H1 (cell line): ENCODE data around the gene PHGDH. TPM values are rescaled to one million over a fixed set of nuclear protein-coding genes. Genes with fewer than 3 reads are reported as not detected.

ENCODE experiments used
- CTCF ChIA-PET: fragments of 300-600 bp; sonication (Branson Sonifier 250); formaldehyde crosslinking; loops from one replicate; lab custom pipeline; 2021; ENCODE audit not compliant: partially characterized antibody; lab: Charles Lee
- POLR2A ChIA-PET: fragments of 300-600 bp; sonication (Branson Sonifier 250); formaldehyde crosslinking; loops from one replicate; lab custom pipeline; 2021; ENCODE audit warnings: inconsistent platforms; ENCODE audit not compliant: partially characterized antibody; lab: Charles Lee
- DNase-seq, 2 experiments: peaks; one replicate each; pipeline versions ENCODE4 v3.0.0 to v3.0.0-alpha.2; 2010 to 2022; ENCODE audit warnings: low spot score in 2 of 2, low read depth in 1 of 2, mixed read lengths in 1 of 2
- FAIRE-seq: peaks from 2 replicates; lab custom pipeline; 2011; peaks lifted over from hg19 to GRCh38; lab: Jason Lieb, UNC
- H2AFZ ChIP-seq: 2 replicates; pipeline ENCODE4 v1.8.1; 2012; ENCODE audit warnings: low read length, inconsistent platforms
- H2AK5ac ChIP-seq: 2 replicates; pipeline ENCODE4 v1.6.1; 2013; ENCODE audit warnings: low read depth, low read length
- H2BK120ac ChIP-seq: replicated peaks from 2 replicates; pipeline ENCODE3; 2013; ENCODE audit warnings: low read depth, low read length, inconsistent platforms
- H2BK12ac ChIP-seq: 2 replicates; pipeline ENCODE4 v1.6.1; 2013; ENCODE audit warnings: low read depth, low read length
- H2BK15ac ChIP-seq: 2 replicates; pipeline ENCODE4 v1.6.1; 2013; ENCODE audit warnings: low read length
- H2BK20ac ChIP-seq: 2 replicates; pipeline ENCODE4 v1.6.1; 2013; ENCODE audit warnings: low read length
- H2BK5ac ChIP-seq: 2 replicates; pipeline ENCODE4 v1.6.1; 2013; ENCODE audit warnings: low read depth, low read length
- H3K14ac ChIP-seq: 2 replicates; pipeline ENCODE4 v1.6.1; 2013; ENCODE audit warnings: inconsistent platforms; ENCODE audit not compliant: insufficient read length
- H3K18ac ChIP-seq: 2 replicates; pipeline ENCODE4 v1.6.1; 2013; ENCODE audit warnings: low read length; ENCODE audit errors: extremely low read depth
- H3K23ac ChIP-seq: 2 replicates; pipeline ENCODE4 v1.6.1; 2013; ENCODE audit warnings: inconsistent platforms; ENCODE audit not compliant: insufficient read length
- H3K23me2 ChIP-seq: 2 replicates; pipeline ENCODE4 v1.6.1; 2013; ENCODE audit warnings: low read depth, low read length
- H3K27ac ChIP-seq: 2 replicates; pipeline ENCODE4 v1.6.1; 2011; ENCODE audit warnings: low read depth, low read length, inconsistent platforms
- H3K27me3 ChIP-seq, 4 experiments: replicated peaks in 1 of 4; 1 replicate in 1 of 4; 2 replicates in 3 of 4; pipeline versions ENCODE4 v1.6.1 to v1.8.1; 2011 to 2013; ENCODE audit warnings: low read length in 3 of 4, mild to moderate bottlenecking in 3 of 4, inconsistent platforms in 2 of 4, mixed read lengths in 2 of 4, moderate library complexity in 1 of 4; ENCODE audit not compliant: control insufficient read depth in 3 of 4, insufficient read depth in 3 of 4; ENCODE audit errors: extremely low read depth in 1 of 4
- H3K36me3 ChIP-seq, 4 experiments: 2 replicates each; pipeline versions ENCODE4 v1.6.1 to v1.8.1; 2011 to 2013; ENCODE audit warnings: mild to moderate bottlenecking in 4 of 4, low read length in 3 of 4, moderate library complexity in 2 of 4, control low read depth in 1 of 4, inconsistent platforms in 1 of 4; ENCODE audit not compliant: insufficient read depth in 4 of 4, control insufficient read depth in 2 of 4
- H3K4ac ChIP-seq: replicated peaks from 2 replicates; pipeline ENCODE3; 2013; ENCODE audit warnings: low read length, low read depth, mixed read lengths, inconsistent platforms; ENCODE audit not compliant: insufficient read length
- H3K4me1 ChIP-seq, 4 experiments: replicated peaks in 1 of 4; 1 replicate in 1 of 4; 2 replicates in 3 of 4; pipeline versions ENCODE4 v1.6.1 to v1.8.1; 2011 to 2013; ENCODE audit warnings: low read length in 3 of 4, inconsistent platforms in 2 of 4, mixed read lengths in 1 of 4; ENCODE audit not compliant: insufficient read depth in 4 of 4, control insufficient read depth in 3 of 4
- H3K4me2 ChIP-seq, 2 experiments: 2 replicates each; pipeline versions ENCODE4 v1.6.1 to v1.8.1; 2011 to 2013; ENCODE audit warnings: low read depth in 2 of 2, low read length in 2 of 2, control low read depth in 1 of 2, inconsistent platforms in 1 of 2, mild to moderate bottlenecking in 1 of 2; ENCODE audit not compliant: insufficient read depth in 1 of 2
- H3K4me3 ChIP-seq, 4 experiments: fragments of 200-600, 300-600 bp in 1 of 4; sonication (generic), shearing (Covaris generic), sonication (Bioruptor Twin) in 1 of 4; 2 replicates each; pipeline versions ENCODE4 v1.5.1 to v1.8.1; 2011 to 2016; ENCODE audit warnings: low read length in 4 of 4, low read depth in 3 of 4, control low read depth in 2 of 4, inconsistent platforms in 2 of 4, mild to moderate bottlenecking in 2 of 4, mixed read lengths in 1 of 4, moderate library complexity in 1 of 4; ENCODE audit not compliant: insufficient read depth in 2 of 4; ENCODE audit errors: extremely low read depth in 1 of 4
- H3K56ac ChIP-seq: replicated peaks from 2 replicates; pipeline ENCODE3; 2013; ENCODE audit warnings: low read depth, mild to moderate bottlenecking, mixed read lengths, low read length, inconsistent platforms; ENCODE audit not compliant: insufficient read length
- H3K79me1 ChIP-seq: 2 replicates; pipeline ENCODE4 v1.6.1; 2013; ENCODE audit warnings: low read depth, low read length, control low read depth
- H3K79me2 ChIP-seq, 2 experiments: 2 replicates each; pipeline versions ENCODE4 v1.6.1 to v1.8.1; 2012 to 2013; ENCODE audit warnings: low read length in 2 of 2, mild to moderate bottlenecking in 2 of 2, inconsistent platforms in 1 of 2; ENCODE audit not compliant: insufficient read depth in 2 of 2, control insufficient read depth in 1 of 2
- H3K9ac ChIP-seq, 4 experiments: replicated peaks in 1 of 4; 1 replicate in 1 of 4; 2 replicates in 3 of 4; pipeline versions ENCODE4 v1.6.1 to v1.8.1; 2011 to 2013; ENCODE audit warnings: low read depth in 3 of 4, low read length in 3 of 4, control low read depth in 2 of 4, mild to moderate bottlenecking in 2 of 4, moderate library complexity in 2 of 4, inconsistent platforms in 1 of 4; ENCODE audit errors: extremely low read depth in 1 of 4
- H3K9me3 ChIP-seq, 2 experiments: 2 replicates each; pipeline versions ENCODE4 v1.6.1 to v1.8.1; 2012 to 2013; ENCODE audit warnings: mild to moderate bottlenecking in 2 of 2, moderate library complexity in 2 of 2, control low read depth in 1 of 2, inconsistent platforms in 1 of 2, low read depth in 1 of 2, low read length in 1 of 2, mixed read lengths in 1 of 2; ENCODE audit not compliant: insufficient read depth in 2 of 2
- H4K20me1 ChIP-seq, 2 experiments: replicated peaks in 1 of 2; 2 replicates each; pipeline versions ENCODE3 to v1.8.1; 2011 to 2013; ENCODE audit warnings: inconsistent platforms in 2 of 2, low read length in 2 of 2, mild to moderate bottlenecking in 1 of 2; ENCODE audit not compliant: insufficient read depth in 2 of 2, control insufficient read depth in 1 of 2
- H4K5ac ChIP-seq: 2 replicates; pipeline ENCODE4 v1.6.1; 2013; ENCODE audit warnings: low read length, low read depth, mixed read lengths, inconsistent platforms; ENCODE audit not compliant: insufficient read length
- H4K8ac ChIP-seq: 2 replicates; pipeline ENCODE4 v1.8.0; 2013; ENCODE audit warnings: mild to moderate bottlenecking, moderate library complexity, low read length, inconsistent platforms; ENCODE audit not compliant: insufficient read depth; ENCODE audit errors: extremely low read depth
- H4K91ac ChIP-seq: replicated peaks from 2 replicates; pipeline ENCODE3; 2013; ENCODE audit warnings: low read length, mixed read lengths, inconsistent platforms; ENCODE audit not compliant: insufficient read length
- ASH2L ChIP-seq: fragments of 200-600, 300-600 bp; sonication (generic); IDR thresholded peaks from one replicate; pipeline ENCODE4 v1.7.1; 2017; ENCODE audit warnings: low read length
- BCL11A ChIP-seq, 2 experiments: IDR thresholded peaks; one replicate each; pipeline ENCODE4 v1.6.1; 2011; ENCODE audit warnings: low read depth in 2 of 2, low read length in 2 of 2, mild to moderate bottlenecking in 2 of 2
- CBX5 ChIP-seq: fragments of 300-800, 300-1000 bp; sonication (generic); IDR thresholded peaks from 2 replicates; pipeline ENCODE4 v1.7.1; 2016; ENCODE audit warnings: antibody characterized with exemption, low read length, low read depth
- CHD1 ChIP-seq: IDR thresholded peaks from 2 replicates; pipeline ENCODE4 v1.6.1; 2012; ENCODE audit warnings: low read depth, low read length, improper control_type of control experiment
- CHD2 ChIP-seq: IDR thresholded peaks from 2 replicates; pipeline ENCODE4 v1.6.1; 2012; ENCODE audit warnings: low read length, improper control_type of control experiment
- CREB1 ChIP-seq: IDR thresholded peaks from 2 replicates; pipeline ENCODE4 v1.6.1; 2012; ENCODE audit warnings: inconsistent platforms
- FOSL1 ChIP-seq: IDR thresholded peaks from 2 replicates; pipeline ENCODE4 v1.6.1; 2011; ENCODE audit warnings: mild to moderate bottlenecking, low read depth, low read length, moderate library complexity; ENCODE audit not compliant: insufficient read depth
- GABPA ChIP-seq: IDR thresholded peaks from 2 replicates; pipeline ENCODE4 v1.6.1; 2011; ENCODE audit warnings: mild to moderate bottlenecking, low read length, moderate library complexity, borderline replicate concordance; ENCODE audit not compliant: insufficient read depth
- JUN ChIP-seq: IDR thresholded peaks from 2 replicates; pipeline ENCODE4 v1.6.1; 2011; ENCODE audit warnings: low read depth, mild to moderate bottlenecking, improper control_type of control experiment, low read length
- RXRA ChIP-seq: IDR thresholded peaks from 2 replicates; pipeline ENCODE4 v1.6.1; 2011; ENCODE audit warnings: low read depth, mild to moderate bottlenecking, low read length, moderate library complexity; ENCODE audit not compliant: insufficient read depth
- SAP30 ChIP-seq: fragments of 300-600 bp; sonication (generic); IDR thresholded peaks from 2 replicates; pipeline ENCODE4 v1.7.1; 2012; ENCODE audit warnings: low read length, moderate library complexity, mild to moderate bottlenecking, inconsistent platforms; ENCODE audit not compliant: insufficient read depth, insufficient replicate concordance
- TAF1 ChIP-seq: IDR thresholded peaks from 2 replicates; pipeline ENCODE4 v1.6.1; 2011; ENCODE audit warnings: mild to moderate bottlenecking, low read depth, low read length
- WGBS, 2 experiments: shearing (Covaris generic) in 1 of 2; methylation state at CpG; one replicate each; pipeline versions ENCODE4 v1.1.6 to v1.1.7; 2013 to 2015; ENCODE audit warnings: low lambda C conversion rate in 2 of 2, mixed read lengths in 2 of 2, inconsistent platforms in 1 of 2, low coverage in 1 of 2, missing lambda C conversion rate in 1 of 2; ENCODE audit not compliant: insufficient replicate concordance in 2 of 2, insufficient coverage in 1 of 2, insufficient read length in 1 of 2; ENCODE audit errors: extremely low coverage in 1 of 2, missing lambda C conversion rate in 1 of 2; 5-methylcytosine and 5-hydroxymethylcytosine counted together
- polyA plus RNA-seq, 7 experiments: library from polyadenylated mRNA; depleted of rRNA in 3 of 7; stranded (reverse) in 5 of 7; unstranded in 2 of 7; fragments of >200 nt in 5 of 7; fragments of 200-250 nt in 2 of 7; gene quantifications; 1 replicate in 5 of 7; 2 replicates in 1 of 7; 4 replicates in 1 of 7; pipeline versions ENCODE4 v1.2.1 to v1.2.3, GENCODE V29; 2011 to 2013; ENCODE audit warnings: missing spikeins in 2 of 7, mixed read lengths in 2 of 7
- total RNA-seq: library from RNA; stranded (reverse); fragmentation: NEBNext Ultra II Directional; extraction: Animal tissue kit (Norgen Biotek cat#: 25700); gene quantifications from 2 replicates; pipeline ENCODE4 v1.2.1, GENCODE V29; 2021
- TF ChIP-seq, protein P1 (sequence below), 3 experiments: IDR thresholded peaks; 1 replicate in 2 of 3; 2 replicates in 1 of 3; pipeline versions ENCODE4 v1.5.1 to v1.6.1; 2011; ENCODE audit warnings: low read length in 3 of 3, mild to moderate bottlenecking in 3 of 3, inconsistent platforms in 2 of 3, low read depth in 1 of 3, moderate library complexity in 1 of 3; ENCODE audit not compliant: insufficient read depth in 1 of 3; ENCODE audit errors: control extremely low read depth in 1 of 3

PHGDH gene
- total and polyA plus RNA-seq, 2 of the 8 experiments (the other 6 are each of a cell fraction or from before 2014, with no cell fraction given), result 358 to 687 TPM

DNA sequence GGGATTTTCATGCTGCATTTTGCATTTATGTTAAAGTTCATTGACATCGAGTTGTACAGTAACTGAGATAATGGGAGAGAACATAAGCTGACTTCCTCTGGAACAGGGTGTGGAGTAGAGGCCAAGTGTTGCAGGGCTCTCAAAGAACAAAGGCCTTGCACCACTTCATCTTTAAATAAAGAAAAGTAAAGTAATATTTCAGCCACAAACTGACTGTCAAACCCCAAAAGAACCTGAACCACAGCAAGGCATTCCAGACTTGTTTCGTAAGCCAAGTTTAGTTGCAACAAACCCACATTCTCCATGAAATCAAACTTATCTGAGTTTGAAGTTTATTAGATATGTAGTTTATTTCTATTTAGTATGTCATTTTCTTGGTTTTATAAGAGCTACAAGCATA is 76.0 kb downstream of the PHGDH start:
- no peak overlapping the region for H2AFZ ChIP-seq
- H3K27ac ChIP-seq, result no peak overlapping the region
- no peak overlapping the region for H3K9ac ChIP-seq
- H3K79me2 ChIP-seq, result no peaks in the 10 kb centered on the region
- H3K27me3 ChIP-seq, result no peaks in the 10 kb centered on the region
- no peaks in the 10 kb centered on the region for H3K23me2 ChIP-seq
- H3K56ac ChIP-seq, result no peak overlapping the region
- no peaks in the 10 kb centered on the region for H3K79me1 ChIP-seq
- H2AK5ac ChIP-seq, result no peak overlapping the region
- no peak overlapping the region for H2BK12ac ChIP-seq
- no peak overlapping the region for H4K5ac ChIP-seq
- DNase-seq (peak in 1 of 2 experiments; percentile 3), FAIRE-seq (no peak)
- no peaks in the 10 kb centered on the region for H4K20me1 ChIP-seq
- H4K91ac ChIP-seq, result no peak overlapping the region
- no peaks in the 10 kb centered on the region for H3K36me3 ChIP-seq
- no peak overlapping the region for H2BK20ac ChIP-seq
- no peak overlapping the region for H3K4ac ChIP-seq
- CTCF ChIA-PET, result interaction anchor here (1.2 kb wide), 1 partner anchor 179 kb away, joined by 3 read pairs; no protein-coding TSS in a partner anchor
- no peak overlapping the region for H3K23ac ChIP-seq
- H3K4me1 ChIP-seq, result peaks cover 0 to 3% (median 0%) of the 10 kb centered on the region in 4 experiments; a peak in 1 of 7 replicates
- H3K14ac ChIP-seq, result no peak overlapping the region
- POLR2A ChIA-PET, result no interaction called here
- no peaks in the 10 kb centered on the region for H3K9me3 ChIP-seq
- H3K4me2 ChIP-seq, result no peak overlapping the region
- no peak overlapping the region for H2BK15ac ChIP-seq
- 84% methylated on average over 2 of the region's 2 CpGs; no CpG with 5 or more reads in 1 of the 2 experiments for WGBS, 2 experiments
- H3K18ac ChIP-seq, result no peak overlapping the region
- H2BK120ac ChIP-seq, result no peak overlapping the region
- H2BK5ac ChIP-seq, result no peak overlapping the region
- H4K8ac ChIP-seq, result no peak overlapping the region
- no peak overlapping the region for H3K4me3 ChIP-seq
- TF ChIP-seq CHD2, result no peak
- no peak for TF ChIP-seq ASH2L
- no peak for TF ChIP-seq TAF1
- no peak for TF ChIP-seq CHD1
- no peak for TF ChIP-seq CBX5
- TF ChIP-seq, protein P1, sequence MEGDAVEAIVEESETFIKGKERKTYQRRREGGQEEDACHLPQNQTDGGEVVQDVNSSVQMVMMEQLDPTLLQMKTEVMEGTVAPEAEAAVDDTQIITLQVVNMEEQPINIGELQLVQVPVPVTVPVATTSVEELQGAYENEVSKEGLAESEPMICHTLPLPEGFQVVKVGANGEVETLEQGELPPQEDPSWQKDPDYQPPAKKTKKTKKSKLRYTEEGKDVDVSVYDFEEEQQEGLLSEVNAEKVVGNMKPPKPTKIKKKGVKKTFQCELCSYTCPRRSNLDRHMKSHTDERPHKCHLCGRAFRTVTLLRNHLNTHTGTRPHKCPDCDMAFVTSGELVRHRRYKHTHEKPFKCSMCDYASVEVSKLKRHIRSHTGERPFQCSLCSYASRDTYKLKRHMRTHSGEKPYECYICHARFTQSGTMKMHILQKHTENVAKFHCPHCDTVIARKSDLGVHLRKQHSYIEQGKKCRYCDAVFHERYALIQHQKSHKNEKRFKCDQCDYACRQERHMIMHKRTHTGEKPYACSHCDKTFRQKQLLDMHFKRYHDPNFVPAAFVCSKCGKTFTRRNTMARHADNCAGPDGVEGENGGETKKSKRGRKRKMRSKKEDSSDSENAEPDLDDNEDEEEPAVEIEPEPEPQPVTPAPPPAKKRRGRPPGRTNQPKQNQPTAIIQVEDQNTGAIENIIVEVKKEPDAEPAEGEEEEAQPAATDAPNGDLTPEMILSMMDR (IDR thresholded peaks at IDR 0.05; ENCODE audit: control extremely low read depth in 1 of 3, insufficient read depth in 1 of 3, low read depth in 1 of 3, low read length in 3 of 3), result no peak
- TF ChIP-seq FOSL1, result no peak
- TF ChIP-seq SAP30, result no peak
- no peak for TF ChIP-seq BCL11A (IDR thresholded peaks at IDR 0.05; ENCODE audit: low read depth in 2 of 2, low read length in 2 of 2)
- no peak for TF ChIP-seq RXRA
- no peak for TF ChIP-seq GABPA
- no peak for TF ChIP-seq JUN
- TF ChIP-seq CREB1, result no peak
